GM19240 (cell line): ENCODE measurements around the gene CCDC177.
"Not testable (repeated sequence)": the region's sequence is repeated elsewhere in the genome, so short reads cannot be mapped to it uniquely, and the experiment has no call there.

Source experiments
- DNase-seq: peaks from one replicate; pipeline ENCODE4 v3.0.0; 2011; ENCODE audit warnings: low spot score; ENCODE audit not compliant: insufficient read length

CCDC177 gene

DNA sequence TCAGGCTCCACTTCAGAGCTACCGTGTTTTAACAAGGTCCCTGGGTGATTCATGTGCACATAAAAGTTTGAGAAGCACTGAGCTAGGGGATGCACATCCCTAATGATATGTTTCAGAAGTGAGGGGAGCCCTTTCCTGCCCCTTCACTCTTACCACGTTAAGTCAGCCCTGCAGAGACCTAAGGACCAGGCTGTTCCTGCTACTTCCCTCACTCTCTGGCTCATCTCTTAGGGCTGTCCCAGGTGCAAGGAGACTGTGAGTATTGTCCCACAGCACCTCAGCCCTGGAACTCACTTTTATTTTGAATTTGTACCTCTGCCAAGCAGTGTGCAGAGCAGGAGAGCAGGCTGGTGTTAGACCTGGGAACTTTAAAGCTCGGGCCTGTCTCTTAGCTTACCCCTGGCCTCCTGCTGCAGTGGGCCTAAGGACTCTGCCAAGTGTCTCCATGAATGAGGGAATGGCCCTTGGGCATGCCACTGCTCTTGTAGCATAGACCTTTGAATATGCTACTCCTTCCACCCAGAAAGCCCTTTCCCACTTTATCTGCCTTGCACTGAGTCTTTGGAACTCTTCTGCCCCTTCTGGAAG is 25.7 kb upstream of the CCDC177 start:
- no peak for DNase-seq

DNA sequence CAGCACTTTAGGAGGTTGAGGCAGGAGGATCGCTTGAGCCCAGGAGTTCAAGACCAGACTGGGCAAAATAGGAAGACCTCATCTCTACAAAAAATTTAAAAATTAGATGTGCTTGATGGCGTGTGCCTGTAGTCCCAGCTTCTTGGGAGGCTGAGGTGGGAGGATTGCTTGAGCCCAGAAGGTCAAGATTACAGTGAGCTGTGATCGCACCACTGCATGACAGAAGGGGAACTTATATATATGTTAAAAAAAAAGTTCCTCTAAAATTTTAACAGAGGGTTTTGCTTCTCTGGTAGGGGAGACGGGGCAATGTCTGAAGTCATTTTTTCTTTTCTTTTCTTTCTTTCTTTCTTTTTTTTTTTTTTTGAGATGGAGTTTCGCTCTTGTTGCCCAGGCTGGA is 24.8 kb upstream of the CCDC177 start:
- DNase-seq: not testable (repeated sequence)

- no peak for DNase-seq
Measured at GRCh38 chr14:69595336-69595735, 20.7 kb upstream of the CCDC177 start.

DNA sequence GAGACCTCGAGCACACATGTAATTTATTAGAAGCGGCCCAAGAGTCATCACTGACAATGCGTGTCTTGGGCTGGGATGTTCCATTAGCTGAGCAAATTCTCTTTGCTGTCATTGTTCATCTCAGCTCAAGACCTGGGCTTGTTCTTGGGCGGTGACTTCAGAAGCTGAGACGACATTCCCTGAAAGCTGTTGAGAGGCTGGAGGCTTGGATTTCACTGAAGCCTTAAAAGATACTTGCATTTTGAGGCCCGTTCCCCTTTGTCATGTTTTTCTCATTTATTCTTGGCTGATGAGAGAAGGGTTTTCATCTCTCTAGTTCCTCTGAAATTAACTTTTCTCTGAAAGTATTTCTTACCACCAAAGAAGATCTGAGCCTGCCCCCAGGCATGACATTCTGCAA is 20.2 kb upstream of the CCDC177 start:
- DNase-seq: no peak

DNA sequence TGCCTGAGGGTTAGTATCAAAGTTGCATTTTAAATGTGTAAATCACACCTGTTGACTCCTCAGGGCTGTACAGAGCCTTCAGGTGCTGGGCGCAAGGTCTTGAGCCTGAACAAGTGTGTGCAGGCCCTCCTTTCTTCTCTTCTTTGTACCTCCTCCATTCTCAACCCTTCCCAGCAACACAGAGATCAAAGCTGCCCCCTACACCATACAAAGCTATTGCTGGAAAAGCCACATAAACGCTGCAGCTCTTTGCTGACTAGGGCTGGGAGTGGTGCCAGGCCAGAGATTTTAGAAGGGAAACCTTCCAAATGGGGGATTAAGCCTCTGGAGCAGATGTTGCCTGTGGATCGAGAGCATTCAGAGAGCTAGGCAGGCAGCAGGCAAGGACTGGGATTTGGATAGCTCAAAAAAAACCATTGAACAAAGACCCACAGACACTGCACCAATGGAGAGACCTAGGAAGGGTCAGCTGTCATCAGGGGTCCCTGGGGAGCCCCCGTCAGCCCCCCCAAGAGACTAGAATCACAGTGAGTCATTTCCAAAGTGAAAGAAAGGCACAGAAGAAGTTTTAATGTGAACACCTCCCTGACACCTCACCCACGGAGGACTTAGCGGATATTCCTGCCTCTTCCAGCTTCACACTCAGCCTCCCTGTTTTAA is 18.5 kb upstream of the CCDC177 start:
- no peak for DNase-seq

DNA sequence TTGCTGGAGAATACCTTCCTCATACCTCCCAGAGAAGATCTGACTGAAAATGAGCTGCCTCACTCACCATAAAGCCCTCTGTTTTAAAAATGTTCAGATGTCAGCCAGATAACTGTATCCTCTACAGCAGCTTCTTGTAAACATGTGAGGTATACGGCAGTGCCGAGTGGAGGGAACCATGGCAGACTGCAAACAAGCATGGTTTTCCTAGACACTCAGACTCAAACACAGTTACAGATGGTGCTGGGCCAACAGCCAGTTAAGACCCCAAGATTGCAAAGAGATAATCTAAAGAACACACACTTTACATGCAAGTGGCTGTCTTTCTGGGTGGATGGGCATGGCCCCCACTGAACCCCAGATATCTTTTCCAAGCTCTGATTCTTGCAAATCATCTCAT is 16.6 kb upstream of the CCDC177 start:
- DNase-seq: no peak

DNA sequence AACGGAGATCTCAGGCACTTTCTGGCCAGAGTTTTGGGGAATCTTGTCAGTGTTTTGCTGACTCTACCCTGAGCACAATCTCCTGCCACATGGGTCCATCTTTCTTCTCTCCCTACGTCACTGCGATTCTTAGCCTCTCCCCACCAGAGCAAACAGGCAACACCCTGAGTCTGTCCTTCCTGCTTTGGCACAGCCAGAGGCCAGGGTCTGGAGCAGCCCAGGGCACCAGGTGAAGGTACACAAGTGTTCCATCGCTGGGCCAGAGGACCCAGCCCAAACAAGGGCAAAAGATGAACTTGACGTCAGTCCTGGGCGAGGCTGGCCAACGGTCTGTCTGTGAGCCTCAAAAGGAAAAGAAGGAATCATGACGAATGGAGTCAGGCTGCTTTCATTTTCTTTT is 12.7 kb upstream of the CCDC177 start:
- DNase-seq: no peak

GRCh38 chr14:69586404-69586803 is 11.7 kb upstream of the CCDC177 start:
- no peak for DNase-seq

- no peak for DNase-seq
Measured at GRCh38 chr14:69584389-69584788, 9.7 kb upstream of the CCDC177 start.

GRCh38 chr14:69582829-69583228 is 8.2 kb upstream of the CCDC177 start:
- DNase-seq: no peak

DNA sequence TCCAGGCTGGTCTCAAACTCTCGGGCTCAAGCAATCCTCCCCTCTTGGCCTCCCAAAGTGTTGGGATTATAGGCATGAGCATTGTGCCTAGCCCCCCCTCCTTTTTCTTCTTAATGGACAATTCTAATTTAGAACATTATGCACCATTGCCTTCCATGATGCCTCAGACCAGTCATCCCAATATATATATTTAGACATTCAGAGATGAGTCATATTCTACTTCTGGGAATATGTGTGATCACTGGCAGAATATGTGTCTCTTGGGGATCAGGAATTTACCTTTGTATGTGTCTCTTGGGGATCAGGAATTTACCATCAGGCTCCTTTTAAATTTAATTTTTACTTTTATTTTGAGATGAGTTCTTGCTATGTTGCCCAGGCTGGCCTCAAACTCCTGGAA is 7.5 kb upstream of the CCDC177 start:
- DNase-seq: no peak

DNA sequence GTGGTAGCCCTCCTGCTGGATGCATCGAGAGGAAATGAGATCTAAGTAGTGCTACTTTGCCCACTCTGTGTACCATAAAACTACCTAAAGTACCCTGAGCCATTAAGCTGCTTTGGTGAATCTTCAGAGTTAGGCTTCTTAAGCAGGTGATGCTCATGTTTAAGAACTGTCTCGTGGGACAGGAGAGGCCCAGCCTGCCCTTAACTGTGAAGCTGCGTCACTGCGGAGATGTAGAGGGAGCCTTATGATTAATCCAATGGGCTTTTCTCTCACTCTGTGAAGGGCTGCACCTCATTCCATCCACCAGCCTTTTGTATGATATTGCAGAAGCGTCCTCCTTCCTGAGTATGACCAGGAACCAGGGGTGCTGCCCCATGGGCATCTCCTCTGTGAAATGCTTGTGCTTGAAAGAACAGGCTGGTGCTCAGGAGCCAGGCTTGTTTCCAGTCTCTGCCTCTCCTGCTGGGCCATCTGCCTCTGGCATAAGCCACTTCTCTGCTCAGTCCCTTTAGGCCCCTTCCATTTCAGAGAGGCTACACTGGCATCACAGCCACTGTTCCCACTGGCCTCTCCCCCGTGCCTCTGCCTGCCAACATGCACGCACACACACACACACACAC is 6.8 kb upstream of the CCDC177 start:
- no peak for DNase-seq

DNA sequence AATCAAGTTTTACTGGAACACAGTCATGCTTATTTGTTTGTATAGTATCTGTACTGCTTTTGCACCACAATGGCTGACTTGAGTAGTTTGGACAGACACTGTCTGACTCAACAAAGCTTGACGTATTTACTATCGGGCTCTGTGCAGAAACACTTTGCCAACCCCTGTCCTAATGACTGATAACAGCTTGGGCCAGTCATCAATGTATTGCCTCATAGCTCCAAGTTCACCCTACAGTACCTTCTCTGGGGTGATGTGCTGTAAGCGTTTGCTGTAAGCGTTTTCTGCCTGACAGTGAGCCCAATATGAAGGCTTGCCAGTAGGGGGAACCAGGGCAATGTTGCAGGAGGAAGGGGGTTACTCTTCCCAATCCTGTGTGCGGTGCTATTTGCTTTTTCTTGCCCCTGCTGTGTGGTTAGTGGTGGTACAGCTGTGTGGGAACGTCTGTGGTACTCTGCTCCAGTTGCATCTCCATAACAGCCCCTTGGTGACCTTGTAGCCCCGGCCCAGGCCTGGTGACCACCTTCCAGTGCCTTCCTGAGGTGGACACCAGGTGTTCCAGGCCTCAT is 5.4 kb upstream of the CCDC177 start:
- no peak for DNase-seq

- DNase-seq: no peak
Measured at GRCh38 chr14:69579476-69579875, 4.8 kb upstream of the CCDC177 start.

DNA sequence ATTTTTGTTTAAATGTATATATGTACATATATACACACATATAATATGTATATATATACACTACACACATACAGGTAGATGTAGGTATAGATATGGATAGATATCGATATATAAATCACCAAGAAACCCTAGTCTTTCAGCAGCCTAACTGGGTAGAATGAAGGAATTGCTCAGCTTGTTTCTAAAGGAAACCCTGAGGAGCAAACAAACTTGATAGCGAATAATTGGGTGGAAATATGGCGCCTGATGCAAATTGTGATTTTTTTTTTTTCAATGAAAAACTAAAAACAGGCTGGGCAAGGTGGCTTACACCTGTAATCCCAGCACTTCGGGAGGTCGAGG is 254 bp upstream of the CCDC177 start:
- DNase-seq: no peak

- no peak for DNase-seq
Measured at GRCh38 chr14:69573831-69574262, 824 bp downstream of the CCDC177 start.

GRCh38 chr14:69573205-69573830 is 1.4 kb downstream of the CCDC177 start:
- no peak for DNase-seq

DNA sequence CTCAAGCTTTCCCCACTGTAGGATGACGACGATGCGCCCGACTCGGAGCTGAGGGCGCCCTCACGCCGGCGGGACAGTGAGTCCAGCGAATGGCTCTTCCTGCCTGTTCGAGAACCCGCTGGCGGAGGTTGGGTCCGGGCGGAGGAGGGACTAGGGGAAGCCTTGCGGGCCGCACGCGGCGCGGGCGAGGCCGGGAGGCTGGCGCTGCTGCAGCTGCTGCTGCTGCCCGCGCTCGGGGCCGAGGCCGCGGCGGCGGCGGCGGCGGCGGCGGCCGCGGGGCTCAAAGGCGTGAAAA is 1.9 kb downstream of the CCDC177 start:
- no peak for DNase-seq

DNA sequence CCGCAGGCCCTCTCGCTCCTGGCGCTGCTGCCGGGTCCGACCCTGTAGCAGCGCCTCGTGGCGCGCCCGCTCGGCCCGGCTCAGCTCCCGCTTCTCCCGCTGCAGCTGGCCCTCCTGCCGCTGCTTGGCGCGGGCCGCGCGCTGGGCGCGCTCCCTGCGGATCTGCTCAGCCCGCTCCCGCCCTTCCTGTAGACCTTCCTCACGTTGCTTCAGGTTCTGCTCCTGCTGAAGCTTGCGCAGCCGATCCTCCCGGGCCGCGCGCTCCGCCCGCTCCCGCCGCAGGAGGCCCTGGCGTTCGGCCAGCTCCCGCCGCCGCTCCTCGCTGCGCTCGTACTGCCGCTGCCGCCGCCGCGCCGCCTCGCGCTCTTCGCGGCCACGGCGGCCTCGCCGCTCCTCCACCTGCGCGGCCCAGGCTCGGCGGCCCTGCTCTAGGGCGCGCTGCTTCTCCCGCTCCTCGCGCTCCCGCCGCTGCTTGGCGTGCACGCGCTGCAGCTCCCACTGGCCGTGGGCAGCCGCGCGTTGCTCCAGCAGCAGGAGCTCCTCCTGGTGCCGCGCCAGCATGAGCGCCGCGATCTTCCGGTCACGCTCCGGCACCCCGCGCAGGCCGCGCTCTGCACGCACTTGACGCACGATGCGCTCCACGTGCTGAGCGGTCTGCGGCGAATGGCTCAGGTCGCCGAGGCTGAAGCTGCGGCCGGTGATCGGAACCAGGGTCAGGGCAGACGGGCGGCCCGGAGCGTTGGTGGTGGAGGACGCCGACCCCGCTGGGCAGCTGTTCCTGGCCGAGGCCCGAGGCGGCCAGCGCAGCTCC is 2.4 kb downstream of the CCDC177 start:
- DNase-seq: no peak

DNA sequence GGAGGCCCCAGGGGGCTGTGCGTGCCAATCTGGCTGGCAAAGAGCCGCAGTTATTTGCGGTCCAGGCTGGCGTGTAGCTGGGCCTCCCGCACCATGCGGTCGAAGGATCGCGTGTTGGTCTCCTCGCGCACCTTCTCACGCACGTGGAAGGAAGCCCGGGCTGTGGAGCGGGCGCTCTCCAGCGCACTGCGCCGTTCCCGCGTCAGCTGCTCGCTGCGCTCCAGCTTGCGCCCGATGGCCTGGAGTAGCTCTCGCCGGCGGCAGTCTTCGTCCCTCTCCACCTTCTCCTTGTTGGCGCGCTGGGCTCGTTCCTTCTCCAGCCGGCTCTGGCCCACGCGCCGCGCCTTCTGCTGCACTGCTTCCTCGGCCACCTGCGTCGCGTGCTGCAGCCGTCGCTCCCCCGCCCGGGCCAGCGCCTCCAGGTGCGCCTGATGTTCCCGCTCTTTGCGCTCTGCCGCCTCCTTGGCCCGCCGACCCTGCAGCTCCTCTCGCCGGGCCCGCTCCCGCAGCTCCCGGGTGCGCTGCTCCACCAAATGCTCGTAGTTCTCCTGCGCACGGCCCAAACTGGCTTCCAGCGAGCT is 3.1 kb downstream of the CCDC177 start:
- DNase-seq: no peak

DNA sequence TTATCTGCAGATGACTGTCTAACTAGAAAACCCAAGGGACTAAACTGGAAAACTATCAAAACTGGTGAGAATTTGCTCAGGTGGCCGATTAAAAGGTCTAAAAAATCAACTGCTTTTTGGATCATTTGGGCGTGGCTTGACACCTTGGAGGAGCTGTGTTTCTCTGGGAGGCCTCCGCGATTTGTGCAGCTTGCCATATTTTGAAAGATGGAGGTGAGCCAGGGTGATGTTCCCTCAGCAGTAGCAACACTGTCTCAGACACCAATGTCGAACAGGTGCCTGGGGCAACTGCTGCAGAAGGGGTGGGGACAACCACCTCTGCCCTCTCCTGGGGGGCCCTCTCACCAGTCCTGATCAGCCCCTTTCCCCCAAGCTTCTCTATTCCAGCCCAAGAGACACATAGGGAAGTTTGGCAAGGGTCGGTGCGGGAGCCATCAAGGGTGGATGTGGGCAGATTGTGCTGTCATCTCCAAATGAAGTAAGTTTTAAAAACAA is 3.8 kb downstream of the CCDC177 start:
- DNase-seq: no peak
